SHP77 treated with DMSO at 0.1 percent for 48 hours (cell line): ENCODE data around the gene DISP3.
A peak's percentile ranks its signal among the peaks of the same experiment; 100 is the strongest.
"Not testable (repeated sequence)": the region's sequence is repeated elsewhere in the genome, so short reads cannot be mapped to it uniquely, and the experiment has no call there.

Source experiments
- DNase-seq: peaks from one replicate; lab custom pipeline; 2025; lab: John Stamatoyannopoulos, UW

The DISP3 gene

GRCh38 chr1:11576109-11576875 is 97.3 kb downstream of the DISP3 start:
- peak; percentile 15 for DNase-seq

- no peak for DNase-seq
Measured at GRCh38 chr1:11578004-11578403, 99.0 kb downstream of the DISP3 start.

GRCh38 chr1:11579506-11579905 is 100.6 kb downstream of the DISP3 start:
- no peak for DNase-seq

- DNase-seq, result not testable (repeated sequence)
Measured at GRCh38 chr1:11580049-11580448, 101.1 kb downstream of the DISP3 start.

GRCh38 chr1:11581445-11581991 is 102.6 kb downstream of the DISP3 start:
- DNase-seq, result no peak

- no peak for DNase-seq
Measured at GRCh38 chr1:11585389-11585788, 106.4 kb downstream of the DISP3 start.
